Neural cell (in vitro differentiated cells): ENCODE results near the gene PLXNA2. TPM values are rescaled to one million over a fixed set of nuclear protein-coding genes. Genes with fewer than 3 reads are reported as not detected.

ENCODE experiments used
- H2AFZ ChIP-seq: fragments of 200-600, 300-800 bp; sonication (generic), shearing (Covaris generic); 2 replicates; pipeline ENCODE4 v1.6.0; 2014; ENCODE audit warnings: low read depth, mild to moderate bottlenecking, antibody characterized with exemption, low read length, moderate library complexity
- H3F3A ChIP-seq: fragments of 200-600 bp; shearing (Covaris generic); 2 replicates; pipeline ENCODE4 v1.6.1; 2016; ENCODE audit warnings: mild to moderate bottlenecking, moderate library complexity, mixed read lengths, antibody characterized with exemption, low read length; ENCODE audit not compliant: insufficient read depth, poor library complexity, severe bottlenecking
- H3K27ac ChIP-seq: fragments of 200-600, 300-800 bp; sonication (generic), shearing (Covaris generic); 2 replicates; pipeline ENCODE4 v1.5.1; 2014; ENCODE audit warnings: mild to moderate bottlenecking, low read length, moderate library complexity
- H3K27me3 ChIP-seq: fragments of 300-800, 200-600 bp; sonication (generic), shearing (Covaris generic); 2 replicates; pipeline ENCODE4 v1.6.0; 2014; ENCODE audit warnings: mild to moderate bottlenecking, low read depth, low read length, moderate library complexity; ENCODE audit not compliant: insufficient read depth
- H3K36me3 ChIP-seq: fragments of 300-800, 200-600 bp; sonication (generic), shearing (Covaris generic); 2 replicates; pipeline ENCODE4 v1.5.1; 2014; ENCODE audit warnings: mild to moderate bottlenecking, antibody characterized with exemption, low read length, moderate library complexity; ENCODE audit not compliant: insufficient read depth
- H3K4me2 ChIP-seq: fragments of 300-800, 200-600 bp; sonication (generic), shearing (Covaris generic); 2 replicates; pipeline ENCODE4 v1.6.0; 2014; ENCODE audit warnings: mild to moderate bottlenecking, low read length
- H3K4me3 ChIP-seq: fragments of 300-800, 200-600 bp; sonication (generic), shearing (Covaris generic); 2 replicates; pipeline ENCODE4 v1.5.1; 2014; ENCODE audit warnings: mild to moderate bottlenecking, low read length, moderate library complexity
- H3K79me2 ChIP-seq: fragments of 200-600 bp; shearing (Covaris generic); replicated peaks from 2 replicates; pipeline ENCODE4 v1.6.0; 2014; ENCODE audit warnings: mild to moderate bottlenecking, low read length, moderate library complexity; ENCODE audit not compliant: insufficient read depth
- H3K9ac ChIP-seq: fragments of 300-800, 200-600 bp; sonication (generic), shearing (Covaris generic); 2 replicates; pipeline ENCODE4 v1.6.1; 2016; ENCODE audit warnings: mild to moderate bottlenecking, low read length, mixed read lengths
- H3K9me2 ChIP-seq: fragments of 200-600 bp; shearing (Covaris generic); 2 replicates; pipeline ENCODE4 v1.6.1; 2016; ENCODE audit warnings: mild to moderate bottlenecking, low read length, mixed read lengths; ENCODE audit not compliant: insufficient read depth
- H3K9me3 ChIP-seq: fragments of 200-600, 300-800 bp; sonication (generic), shearing (Covaris generic); 2 replicates; pipeline ENCODE4 v1.6.1; 2016; ENCODE audit warnings: mild to moderate bottlenecking, mixed run types, low read length, moderate library complexity, mixed read lengths
- H4K20me1 ChIP-seq: fragments of 200-600 bp; shearing (Covaris generic); 2 replicates; pipeline ENCODE4 v1.6.1; 2016; ENCODE audit warnings: mild to moderate bottlenecking, mixed run types; ENCODE audit not compliant: insufficient read depth
- CTCF ChIP-seq: fragments of 450-650 bp; IDR thresholded peaks from 2 replicates; pipeline ENCODE4 v1.5.1; 2014; ENCODE audit warnings: antibody characterized with exemption, mild to moderate bottlenecking, moderate library complexity; ENCODE audit not compliant: poor library complexity, severe bottlenecking
- EP300 ChIP-seq: fragments of 450-650 bp; conservative IDR thresholded peaks from 2 replicates; pipeline ENCODE4 v1.6.1; 2014; ENCODE audit warnings: antibody characterized with exemption, mild to moderate bottlenecking, moderate library complexity; ENCODE audit not compliant: poor library complexity, severe bottlenecking
- EZH2 ChIP-seq: fragments of 200-600, 300-800 bp; shearing (Covaris generic), sonication (generic); IDR thresholded peaks from 2 replicates; pipeline ENCODE4 v1.6.1; 2014; ENCODE audit warnings: antibody characterized with exemption, low read length, borderline replicate concordance, mild to moderate bottlenecking; ENCODE audit not compliant: insufficient read depth, poor library complexity, severe bottlenecking
- MXI1 ChIP-seq: fragments of 450-650 bp; conservative IDR thresholded peaks from 2 replicates; pipeline ENCODE4 v1.6.1; 2014; ENCODE audit warnings: antibody characterized with exemption, mild to moderate bottlenecking; ENCODE audit not compliant: poor library complexity, severe bottlenecking
- POLR2AphosphoS5 ChIP-seq: IDR thresholded peaks from 2 replicates; pipeline ENCODE4 v1.6.1; 2012
- RAD21 ChIP-seq: fragments of 450-650 bp; conservative IDR thresholded peaks from 2 replicates; pipeline ENCODE4 v1.6.1; 2014; ENCODE audit warnings: antibody characterized with exemption, mild to moderate bottlenecking, moderate library complexity
- SMC3 ChIP-seq: fragments of 450-650 bp; conservative IDR thresholded peaks from 2 replicates; pipeline ENCODE4 v1.6.1; 2014; ENCODE audit warnings: antibody characterized with exemption, mild to moderate bottlenecking, moderate library complexity; ENCODE audit not compliant: poor library complexity
- TAF1 ChIP-seq: IDR thresholded peaks from 2 replicates; pipeline ENCODE4 v1.6.1; 2012; ENCODE audit warnings: low read depth
- polyA plus RNA-seq: library from polyadenylated mRNA; depleted of rRNA; stranded (reverse); fragments of >200 nt; gene quantifications from 2 replicates; pipeline ENCODE4 v1.2.3, GENCODE V29; 2014
- TF ChIP-seq, protein P1 (sequence below): IDR thresholded peaks from 2 replicates; pipeline ENCODE4 v1.6.1; 2012; ENCODE audit warnings: borderline replicate concordance

Gene PLXNA2
- polyA plus RNA-seq, 1 donor from 2014 or later, result 30.6 TPM

GRCh38 chr1:208038303-208038702, 205.9 kb downstream of the PLXNA2 start:
- Histone ChIP-seq H3K79me2 (no peaks in the 10 kb centered on the region), H3K9ac (no peak overlapping the region), H3K4me2 (no peak overlapping the region), H3K9me3 (no peaks in the 10 kb centered on the region), H3K27me3 (no peaks in the 10 kb centered on the region), H2AFZ (no peak overlapping the region), H3K4me3 (no peak overlapping the region), H3F3A (no peaks in the 10 kb centered on the region), H3K9me2 (no peaks in the 10 kb centered on the region), H3K36me3 (peaks cover 4% of the 10 kb centered on the region), H3K27ac (no peak overlapping the region), H4K20me1 (no peaks in the 10 kb centered on the region)
- TF ChIP-seq EP300 (no peak), SMC3 (no peak), EZH2 (no peak), POLR2AphosphoS5 (no peak), MXI1 (no peak), RAD21 (no peak), TAF1 (no peak), CTCF (no peak)
- TF ChIP-seq, protein P1, sequence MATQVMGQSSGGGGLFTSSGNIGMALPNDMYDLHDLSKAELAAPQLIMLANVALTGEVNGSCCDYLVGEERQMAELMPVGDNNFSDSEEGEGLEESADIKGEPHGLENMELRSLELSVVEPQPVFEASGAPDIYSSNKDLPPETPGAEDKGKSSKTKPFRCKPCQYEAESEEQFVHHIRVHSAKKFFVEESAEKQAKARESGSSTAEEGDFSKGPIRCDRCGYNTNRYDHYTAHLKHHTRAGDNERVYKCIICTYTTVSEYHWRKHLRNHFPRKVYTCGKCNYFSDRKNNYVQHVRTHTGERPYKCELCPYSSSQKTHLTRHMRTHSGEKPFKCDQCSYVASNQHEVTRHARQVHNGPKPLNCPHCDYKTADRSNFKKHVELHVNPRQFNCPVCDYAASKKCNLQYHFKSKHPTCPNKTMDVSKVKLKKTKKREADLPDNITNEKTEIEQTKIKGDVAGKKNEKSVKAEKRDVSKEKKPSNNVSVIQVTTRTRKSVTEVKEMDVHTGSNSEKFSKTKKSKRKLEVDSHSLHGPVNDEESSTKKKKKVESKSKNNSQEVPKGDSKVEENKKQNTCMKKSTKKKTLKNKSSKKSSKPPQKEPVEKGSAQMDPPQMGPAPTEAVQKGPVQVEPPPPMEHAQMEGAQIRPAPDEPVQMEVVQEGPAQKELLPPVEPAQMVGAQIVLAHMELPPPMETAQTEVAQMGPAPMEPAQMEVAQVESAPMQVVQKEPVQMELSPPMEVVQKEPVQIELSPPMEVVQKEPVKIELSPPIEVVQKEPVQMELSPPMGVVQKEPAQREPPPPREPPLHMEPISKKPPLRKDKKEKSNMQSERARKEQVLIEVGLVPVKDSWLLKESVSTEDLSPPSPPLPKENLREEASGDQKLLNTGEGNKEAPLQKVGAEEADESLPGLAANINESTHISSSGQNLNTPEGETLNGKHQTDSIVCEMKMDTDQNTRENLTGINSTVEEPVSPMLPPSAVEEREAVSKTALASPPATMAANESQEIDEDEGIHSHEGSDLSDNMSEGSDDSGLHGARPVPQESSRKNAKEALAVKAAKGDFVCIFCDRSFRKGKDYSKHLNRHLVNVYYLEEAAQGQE, result no peak

DNA sequence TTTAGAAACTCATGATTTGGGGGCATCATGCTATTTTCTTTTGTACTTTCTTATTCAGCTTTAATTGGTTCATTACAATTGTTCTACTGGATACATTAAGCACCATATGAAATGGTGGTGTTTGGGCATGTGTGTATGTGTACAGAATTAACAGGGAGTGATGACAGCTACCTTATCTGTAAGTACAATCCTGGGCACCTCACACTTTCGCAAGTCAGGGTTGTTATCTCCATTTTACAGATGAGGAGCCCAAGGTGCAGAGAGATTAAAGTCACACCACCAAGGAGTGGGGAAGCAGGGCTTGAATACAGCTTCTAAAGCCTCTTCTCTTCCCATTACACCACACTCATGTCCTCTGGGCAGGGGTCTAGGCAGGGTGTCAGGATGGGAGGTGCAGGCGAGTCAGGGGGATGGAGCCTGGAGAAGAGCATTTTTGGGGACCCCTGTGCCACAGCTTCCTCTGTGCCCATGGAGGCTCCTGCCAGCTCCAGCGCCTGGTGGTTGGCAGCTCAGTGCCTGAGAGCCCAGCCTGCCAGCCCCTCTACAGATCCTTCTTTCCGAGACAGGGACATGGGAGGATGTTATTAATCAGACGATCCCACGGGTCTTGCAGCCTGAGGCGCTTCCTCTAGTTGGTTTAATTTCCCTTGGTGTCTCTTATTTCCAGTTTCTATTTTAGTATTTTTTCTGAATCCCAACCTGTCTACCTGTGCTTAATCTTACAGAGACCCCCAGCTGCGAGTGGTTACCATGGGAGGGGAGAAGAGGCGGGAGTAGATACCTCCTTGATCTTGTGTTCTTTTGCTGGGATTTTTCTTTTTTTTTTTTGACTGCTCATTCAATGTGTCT, 207.0 kb downstream of the PLXNA2 start:
- H3K27ac ChIP-seq, result no peak overlapping the region
- H3K9me2 ChIP-seq, result no peaks in the 10 kb centered on the region
- peaks cover 4% of the 10 kb centered on the region for H3K36me3 ChIP-seq
- H3K4me2 ChIP-seq, result no peak overlapping the region
- no peaks in the 10 kb centered on the region for H3F3A ChIP-seq
- no peak overlapping the region for H2AFZ ChIP-seq
- H3K79me2 ChIP-seq, result no peaks in the 10 kb centered on the region
- H3K9me3 ChIP-seq, result no peaks in the 10 kb centered on the region
- no peak overlapping the region for H3K4me3 ChIP-seq
- TF ChIP-seq POLR2AphosphoS5 (no peak), RAD21 (no peak), TAF1 (no peak)
- no peaks in the 10 kb centered on the region for H4K20me1 ChIP-seq
- H3K27me3 ChIP-seq, result no peaks in the 10 kb centered on the region
- H3K9ac ChIP-seq, result no peak overlapping the region
